GM21367 (cell line): ENCODE measurements around the gene CCT6B.
"Not testable (repeated sequence)": the region's sequence is repeated elsewhere in the genome, so short reads cannot be mapped to it uniquely, and the experiment has no call there.

Experiments
- ATAC-seq: cut with Tn5 transposase; IDR thresholded peaks from one replicate; pipeline ENCODE4 v1.9.1; 2021; ENCODE audit not compliant: unreplicated experiment

Gene CCT6B

DNA sequence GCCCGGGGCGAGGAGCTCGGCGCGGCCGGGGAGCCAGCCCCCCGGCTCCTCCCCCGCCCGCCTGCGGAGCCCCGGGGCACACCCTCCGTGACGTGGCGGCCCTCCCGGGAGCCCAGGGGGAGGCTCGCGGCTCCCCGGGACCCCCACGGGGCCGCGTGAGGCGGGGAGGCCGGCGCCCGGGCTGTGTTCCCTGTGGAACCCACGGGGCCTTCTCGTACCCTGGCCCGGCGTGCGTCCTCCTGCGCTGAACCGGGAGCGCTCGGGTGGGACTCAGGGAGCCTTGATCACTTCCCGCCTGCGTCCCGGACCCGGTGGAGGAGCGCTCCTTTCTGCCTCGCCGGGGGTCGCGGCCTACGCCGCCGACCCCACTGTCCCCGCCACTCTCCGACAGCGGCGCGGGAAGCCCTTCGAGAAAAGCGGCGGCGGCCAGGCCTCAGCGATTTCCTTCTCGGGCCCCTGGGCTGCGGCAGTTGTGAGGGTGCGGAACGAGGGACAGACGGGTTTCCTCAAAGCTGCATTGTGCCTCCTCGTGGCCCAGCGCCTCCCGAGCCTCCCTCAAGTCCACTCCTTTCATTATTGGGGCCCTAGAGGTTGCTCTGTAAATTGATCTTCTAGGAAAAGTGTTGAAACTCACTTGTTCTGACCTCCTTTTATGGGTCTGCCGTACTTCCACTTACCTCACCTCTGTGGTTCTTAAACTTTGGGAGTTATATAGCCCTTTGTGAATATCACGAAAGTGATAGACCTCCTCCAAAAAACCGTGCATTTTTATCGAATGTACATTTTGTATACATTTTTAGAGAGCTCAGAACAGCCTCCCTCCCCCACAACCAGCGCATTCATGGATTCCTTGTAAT is 19.6 kb upstream of the CCT6B start:
- ATAC-seq = peak; percentile 61

DNA sequence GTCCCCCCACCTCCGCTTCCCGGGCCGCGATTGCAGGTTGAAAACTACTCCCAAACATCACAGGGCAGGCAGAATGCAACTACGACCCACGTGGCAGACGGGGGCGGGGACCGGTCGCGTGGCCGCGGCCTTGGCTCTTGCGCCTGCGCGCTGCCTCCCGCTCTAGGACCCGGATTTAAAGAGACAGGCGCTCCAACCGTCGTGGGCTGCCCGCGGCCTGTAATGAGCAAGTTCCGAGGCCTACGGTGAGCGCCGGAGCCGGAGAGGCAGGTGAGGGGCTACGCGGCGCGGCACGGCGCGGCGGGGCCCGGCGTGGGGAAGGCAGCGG is 19.1 kb upstream of the CCT6B start, which contains the start of gene LIG3:
Gene LIG3, plus strand, starts transcription at position 160 of the 328 bp plus-strand sequence. CDS start 2,494 bp downstream, outside the sequence.
- ATAC-seq = peak; percentile 83

DNA sequence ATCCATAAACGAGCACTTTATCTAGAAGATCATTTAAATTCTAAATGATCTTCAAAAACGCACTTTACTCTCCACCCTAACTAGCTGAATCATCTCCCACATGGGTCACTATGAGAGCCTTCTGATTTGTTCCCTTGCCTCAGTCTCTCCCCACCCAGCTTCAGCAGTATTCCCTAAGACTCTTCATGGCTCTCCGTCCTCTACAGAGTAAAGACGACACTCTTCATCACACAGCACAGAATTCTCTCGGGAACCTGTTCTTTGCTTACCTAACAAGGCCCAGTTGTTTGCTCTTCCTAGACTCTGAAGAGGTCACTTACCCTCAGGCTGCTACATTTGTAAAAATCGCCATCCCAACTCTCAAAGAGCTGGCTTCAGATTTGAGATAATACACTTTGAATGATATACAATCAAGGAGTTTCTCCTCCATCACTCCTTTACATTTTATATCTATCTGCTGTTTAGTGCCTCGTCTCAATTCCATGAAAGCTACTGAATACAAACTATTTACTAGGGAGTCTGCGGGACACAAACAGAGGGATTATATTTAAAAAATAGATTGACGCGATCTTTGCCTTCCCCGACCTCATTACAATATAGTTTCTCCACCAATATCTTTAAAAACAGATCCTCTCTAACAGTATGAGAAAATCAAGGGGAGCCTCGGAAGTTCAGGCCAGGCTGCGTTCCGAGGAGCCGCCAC is 18.5 kb upstream of the CCT6B start:
- ATAC-seq = no peak

DNA sequence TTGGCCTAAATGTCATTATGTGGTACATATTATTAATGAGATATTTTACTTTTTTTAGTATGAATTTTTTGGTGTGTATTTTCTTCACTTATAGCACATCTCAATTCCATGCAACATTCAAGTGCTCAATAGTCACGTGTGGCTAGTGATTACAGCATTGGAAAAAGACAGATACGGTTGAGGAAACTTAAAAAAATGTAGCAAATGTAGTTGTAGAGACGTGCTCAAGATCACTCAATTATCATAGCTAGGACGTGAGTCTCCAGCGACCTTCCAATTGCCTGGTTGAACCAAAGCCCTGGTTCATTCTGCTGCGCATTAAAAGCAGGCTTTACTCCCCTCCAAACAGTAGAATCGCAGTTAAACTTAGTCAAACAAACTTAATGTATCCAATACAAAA is 17.9 kb upstream of the CCT6B start:
- no peak for ATAC-seq

DNA sequence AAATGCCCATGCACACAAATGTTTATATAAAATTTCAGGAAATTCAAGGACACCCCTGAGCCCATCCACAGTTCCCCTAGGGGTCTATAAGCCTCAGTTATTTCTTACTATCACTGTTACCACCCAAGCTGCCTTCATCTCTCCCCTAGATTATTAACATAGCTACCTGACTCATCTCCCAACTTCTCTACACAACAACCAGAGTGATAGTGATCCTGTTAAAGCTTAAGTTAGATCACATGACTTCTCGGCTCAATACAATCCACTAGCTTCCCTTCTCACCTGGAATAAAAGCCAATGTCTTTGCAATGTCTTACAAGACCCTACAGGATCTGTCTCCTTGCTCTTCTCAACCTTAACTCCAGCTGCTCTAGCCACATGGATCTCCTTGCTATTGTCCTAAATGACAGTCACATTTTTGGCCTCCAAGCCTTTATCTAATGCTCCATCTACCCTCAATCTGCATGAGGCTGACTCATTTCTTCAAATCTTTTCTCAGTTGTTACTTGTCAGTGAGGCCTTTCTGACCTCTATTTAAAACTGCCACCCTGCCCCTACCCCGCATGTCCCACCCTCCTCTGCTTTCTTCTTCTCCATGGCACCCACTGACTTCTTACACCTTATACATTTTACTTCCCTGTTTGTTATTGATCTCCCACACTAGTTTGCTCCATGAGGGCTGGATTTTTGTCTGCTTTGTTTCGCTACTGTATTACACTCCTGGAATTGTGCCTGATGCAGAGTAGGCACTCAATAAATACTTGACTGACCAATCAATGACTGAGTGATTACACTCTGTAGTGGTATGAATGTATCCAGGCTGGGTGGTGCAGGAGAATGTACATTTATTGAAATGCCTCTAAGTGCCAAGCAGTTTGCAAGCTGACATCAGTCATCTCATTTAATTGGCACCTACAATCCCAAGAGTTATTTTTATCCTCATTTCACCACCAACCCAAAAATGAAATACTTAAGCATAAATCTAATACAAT is 13.8 kb upstream of the CCT6B start:
- ATAC-seq = no peak

DNA sequence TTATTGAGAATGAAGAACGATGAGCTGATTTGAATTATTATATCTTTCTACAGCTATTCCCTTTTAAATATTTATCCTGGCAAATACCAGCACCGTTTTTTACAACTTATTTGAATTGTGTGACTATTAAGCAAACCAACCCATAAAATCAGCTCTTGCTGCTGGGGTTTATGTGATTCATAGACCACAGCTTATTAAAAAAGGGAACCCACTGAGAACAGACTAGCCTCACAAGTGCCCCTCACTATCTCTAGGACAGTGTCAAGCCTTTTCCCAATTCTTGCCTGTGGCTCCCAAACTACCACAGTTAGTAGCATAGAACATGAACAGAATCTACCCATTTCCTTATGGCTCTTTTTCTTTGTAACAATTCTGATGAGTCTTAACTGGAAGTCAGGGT is 12.9 kb upstream of the CCT6B start:
- no peak for ATAC-seq

DNA sequence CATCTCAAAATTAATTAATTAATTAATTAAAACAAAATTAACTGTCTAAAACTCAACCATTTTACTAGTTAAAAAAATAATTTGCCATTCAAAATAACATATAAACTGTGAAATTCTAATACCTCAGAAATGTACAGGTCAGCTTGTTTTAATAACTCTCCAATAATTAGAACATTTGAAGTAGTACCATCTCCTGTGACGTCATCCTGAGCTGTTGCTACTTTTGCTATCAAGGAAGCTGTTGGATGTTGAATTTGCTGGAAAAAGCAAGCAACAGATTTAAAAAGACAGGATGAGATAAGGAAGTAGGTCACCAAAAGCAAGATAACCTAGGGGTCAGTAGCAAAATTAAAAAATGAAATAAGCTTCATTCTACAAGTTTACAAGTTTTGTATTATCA is 2.8 kb downstream of the CCT6B start:
- no peak for ATAC-seq

DNA sequence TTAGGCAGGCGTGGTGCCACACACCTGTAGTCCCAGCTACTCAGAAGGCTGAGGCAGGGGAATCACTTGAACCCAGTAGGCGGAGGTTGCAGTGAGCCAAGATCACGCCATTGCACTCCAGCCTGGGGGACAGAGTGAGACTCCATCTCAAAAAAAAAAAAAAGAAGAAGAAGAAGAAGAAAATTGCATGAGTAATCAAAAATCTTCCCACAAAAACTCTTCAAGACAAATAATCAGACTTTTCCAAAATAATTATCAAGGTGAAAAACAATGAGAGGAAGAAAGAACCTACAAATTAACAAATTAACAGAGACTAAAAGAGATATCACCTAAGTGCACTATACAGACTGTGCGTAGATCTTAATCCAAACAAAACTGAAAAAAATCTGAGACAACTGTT is 10.5 kb downstream of the CCT6B start:
- ATAC-seq = not testable (repeated sequence)

DNA sequence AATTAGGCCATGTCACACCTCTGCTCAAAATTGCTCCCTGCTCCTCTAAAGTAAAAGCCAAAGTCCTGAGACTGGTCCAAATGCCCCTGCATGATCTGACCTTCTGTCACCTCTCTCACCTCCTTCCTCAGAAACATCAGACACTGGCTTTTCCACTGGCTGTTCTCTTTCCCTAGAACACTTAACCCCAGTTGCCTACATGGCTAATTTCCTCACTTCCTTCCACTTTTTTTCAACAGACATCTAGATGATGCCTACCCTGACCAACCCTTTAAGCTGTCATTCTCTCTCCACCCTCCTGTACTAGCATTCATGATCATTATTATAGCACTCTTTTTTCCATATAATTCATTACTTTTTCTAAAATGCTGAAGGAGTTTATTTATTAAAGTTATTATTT is 31.0 kb downstream of the CCT6B start:
- ATAC-seq = no peak

DNA sequence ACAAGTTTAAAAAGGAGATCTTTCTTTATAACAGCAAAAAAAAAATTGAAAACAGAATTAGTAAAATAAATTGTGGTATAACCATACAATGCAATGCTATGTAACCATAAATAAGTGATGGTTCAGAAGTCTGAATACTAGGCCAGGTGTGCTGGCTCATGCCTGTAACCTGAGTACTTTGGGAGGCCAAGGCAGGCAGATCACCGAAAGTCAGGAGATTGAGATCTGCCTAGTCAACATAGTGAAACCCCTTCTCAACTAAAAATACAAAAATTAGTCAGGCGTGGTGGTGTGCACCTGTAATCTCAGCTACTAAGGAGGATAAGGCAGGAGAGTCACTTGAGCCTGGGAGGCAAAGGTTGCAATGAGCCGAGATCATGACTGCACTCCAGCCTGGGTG is 34.6 kb downstream of the CCT6B start:
- no peak for ATAC-seq

DNA sequence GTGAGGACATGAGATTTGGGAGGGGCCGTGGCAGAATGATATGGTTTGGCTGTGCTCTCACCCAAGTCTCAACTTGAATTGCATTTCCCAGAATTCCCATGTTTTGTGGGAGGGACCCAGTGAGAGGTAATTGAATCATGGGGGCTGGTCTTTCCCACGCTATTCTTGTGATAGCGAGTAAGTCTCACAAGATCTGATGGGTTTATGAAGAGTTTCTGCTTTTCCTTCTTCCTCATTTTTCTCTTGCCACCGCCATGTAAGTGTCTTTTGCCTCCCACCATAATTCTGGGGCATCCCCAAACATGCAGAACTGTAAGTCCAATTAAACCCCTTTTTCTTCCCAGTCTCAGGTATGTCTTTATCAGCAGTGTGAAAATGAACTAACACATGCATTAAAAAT is 40.6 kb downstream of the CCT6B start:
- ATAC-seq = no peak

DNA sequence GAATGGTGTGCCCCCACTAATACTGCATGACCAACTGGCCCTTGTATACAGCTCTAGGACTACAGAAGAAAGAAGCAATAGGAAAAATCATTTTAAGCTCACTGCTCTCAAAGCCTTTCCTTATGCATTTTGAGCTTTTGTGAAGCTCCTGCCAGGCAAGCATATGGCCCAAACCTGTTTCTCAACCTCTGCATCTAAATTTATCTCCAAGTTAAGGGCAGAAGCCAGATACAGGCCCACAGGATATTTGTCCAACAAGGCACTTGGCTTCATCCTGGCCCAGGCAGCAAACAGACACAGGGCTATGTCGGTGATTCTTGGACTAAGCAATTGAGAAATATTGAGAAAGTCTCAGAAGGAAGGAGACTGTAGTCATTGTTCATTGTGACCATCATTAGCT is 43.9 kb downstream of the CCT6B start:
- ATAC-seq = no peak

DNA sequence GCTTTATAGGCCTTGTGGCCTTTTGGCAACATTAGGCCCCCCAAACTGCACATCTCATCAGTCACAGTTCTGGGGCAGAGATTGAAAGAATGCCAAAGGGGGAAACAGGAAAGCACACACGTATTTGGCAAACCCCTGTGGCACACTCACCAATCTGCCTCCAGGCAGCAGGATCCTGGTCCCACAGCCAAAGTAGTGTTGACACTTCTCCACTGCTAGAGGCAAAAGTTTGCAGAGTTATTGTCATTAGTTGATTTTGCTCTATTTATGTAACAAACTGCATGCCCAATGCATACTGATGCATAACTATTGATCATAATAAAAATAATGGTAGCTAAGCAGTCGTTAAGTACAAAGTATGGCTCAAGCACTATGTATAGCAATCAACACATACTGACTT is 45.1 kb downstream of the CCT6B start:
- ATAC-seq = no peak

DNA sequence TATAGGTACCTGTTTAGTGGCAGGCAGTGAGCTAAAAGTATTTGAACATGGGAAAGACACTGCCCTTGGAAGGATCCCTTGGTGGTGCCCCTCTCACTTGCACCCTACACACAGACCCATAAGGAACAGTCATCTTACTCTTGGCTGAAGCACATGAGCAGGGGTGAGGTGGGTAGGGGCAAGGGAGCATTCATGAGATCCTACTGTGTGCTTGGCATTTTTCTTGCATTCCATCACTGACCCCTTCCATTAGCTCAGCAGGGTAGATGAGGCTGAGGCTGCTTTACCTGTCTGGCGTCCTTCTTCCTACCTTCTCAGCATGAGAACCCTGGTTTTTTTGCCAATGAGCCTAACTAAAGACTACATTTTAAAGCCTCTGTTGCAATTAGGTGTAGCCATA is 48.3 kb downstream of the CCT6B start:
- ATAC-seq = no peak

DNA sequence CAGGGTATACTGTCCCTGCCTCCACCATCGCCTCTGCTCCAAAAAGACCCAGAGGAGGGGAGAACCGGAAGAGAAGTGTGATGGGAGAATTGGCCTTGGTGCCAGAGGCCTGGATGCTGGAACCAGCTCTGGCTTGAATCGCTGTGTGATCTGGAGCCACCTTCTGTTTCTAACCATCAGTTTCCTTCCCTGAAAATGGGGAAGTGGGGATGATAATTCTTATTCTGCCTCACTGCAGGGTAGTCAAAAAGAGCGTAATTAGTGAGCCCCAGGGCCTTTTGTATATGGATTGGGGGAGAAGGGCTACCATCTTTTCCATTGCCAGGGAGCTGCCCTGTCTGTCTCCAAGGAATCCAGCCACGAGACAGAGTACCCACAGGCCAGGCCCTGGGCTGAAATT is 52.2 kb downstream of the CCT6B start:
- no peak for ATAC-seq

DNA sequence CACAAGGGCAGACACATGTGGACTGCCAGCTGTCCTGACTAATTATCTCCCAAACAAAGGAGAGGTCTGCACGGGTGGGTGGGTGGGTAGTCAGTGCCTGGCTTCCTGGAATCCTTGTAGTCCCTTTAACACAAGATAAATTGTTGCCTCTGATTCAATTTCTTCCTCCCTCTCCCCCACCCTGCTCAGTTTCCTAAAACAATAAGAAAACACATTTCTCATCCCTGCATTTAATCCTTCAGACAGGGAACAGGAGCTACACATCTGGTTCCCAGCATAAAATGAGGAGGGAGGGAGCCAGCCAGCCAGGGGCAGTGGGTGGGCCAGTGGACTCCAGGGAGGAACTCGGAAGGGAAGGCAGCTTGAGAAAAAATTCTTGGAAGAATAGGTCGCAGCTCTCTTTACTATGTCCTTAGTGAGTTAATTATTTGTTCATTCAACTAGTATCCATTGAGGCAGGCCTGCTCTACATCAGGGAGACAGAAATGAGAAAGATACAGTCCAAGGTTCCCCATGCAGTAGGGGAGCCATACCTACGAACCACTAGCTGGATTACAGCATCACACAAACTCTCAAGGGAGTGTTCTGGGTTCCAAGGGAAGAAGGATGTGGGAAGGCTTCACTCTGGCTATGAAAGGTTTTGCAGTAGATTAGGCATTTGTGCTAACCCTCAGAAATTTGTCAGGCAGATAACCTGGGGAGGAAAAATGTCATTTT is 58.3 kb downstream of the CCT6B start:
- no peak for ATAC-seq

DNA sequence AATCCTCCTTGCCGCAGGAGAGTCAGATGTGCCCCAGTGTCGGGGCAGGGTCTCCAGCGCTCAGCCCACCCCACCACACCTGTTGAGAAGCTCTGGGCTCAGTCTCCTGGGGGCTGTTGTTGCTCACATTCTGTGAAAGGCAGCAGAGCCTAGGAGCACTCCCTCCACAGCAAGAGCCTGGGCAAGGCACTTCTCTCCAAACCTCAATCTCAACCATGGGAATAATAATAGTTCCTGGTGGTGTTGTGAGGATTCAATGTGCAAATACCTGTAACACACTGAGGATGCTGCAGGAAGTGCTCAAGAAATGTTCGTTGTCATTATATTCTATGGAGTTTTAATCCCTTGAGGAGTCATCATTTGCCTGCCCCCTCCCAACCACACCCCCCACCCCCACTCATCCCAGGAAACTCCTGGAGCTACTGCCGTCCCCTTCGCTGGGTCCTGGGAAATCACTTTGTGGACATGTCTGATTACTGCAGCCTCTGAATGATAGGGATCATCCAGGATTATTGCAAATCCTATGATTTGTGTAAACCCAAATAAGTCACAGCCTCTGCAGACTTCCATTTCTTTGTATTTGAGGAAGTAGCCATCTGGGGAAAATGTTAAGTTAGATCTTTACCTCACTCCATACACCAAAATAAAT is 61.5 kb downstream of the CCT6B start:
- no peak for ATAC-seq

DNA sequence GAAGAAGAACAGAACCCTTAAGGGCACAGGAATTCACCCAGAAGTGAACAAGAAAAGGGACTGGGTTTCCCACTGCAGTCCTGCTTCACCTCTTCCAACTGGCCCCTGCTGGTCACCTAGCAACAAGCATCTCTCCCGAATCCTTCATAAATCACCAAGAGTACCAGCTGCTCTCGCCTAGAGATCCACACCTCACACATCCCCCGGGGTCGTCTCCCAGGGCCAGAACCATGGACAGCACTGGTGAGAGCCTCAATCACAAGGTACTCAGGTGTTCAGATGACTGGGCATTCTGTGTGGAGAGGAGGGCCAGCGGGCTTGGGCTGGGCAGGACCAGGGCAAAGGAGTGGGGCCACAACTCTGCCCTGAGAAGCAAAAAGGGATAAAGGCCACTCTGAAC is 65.9 kb downstream of the CCT6B start:
- ATAC-seq = no peak

DNA sequence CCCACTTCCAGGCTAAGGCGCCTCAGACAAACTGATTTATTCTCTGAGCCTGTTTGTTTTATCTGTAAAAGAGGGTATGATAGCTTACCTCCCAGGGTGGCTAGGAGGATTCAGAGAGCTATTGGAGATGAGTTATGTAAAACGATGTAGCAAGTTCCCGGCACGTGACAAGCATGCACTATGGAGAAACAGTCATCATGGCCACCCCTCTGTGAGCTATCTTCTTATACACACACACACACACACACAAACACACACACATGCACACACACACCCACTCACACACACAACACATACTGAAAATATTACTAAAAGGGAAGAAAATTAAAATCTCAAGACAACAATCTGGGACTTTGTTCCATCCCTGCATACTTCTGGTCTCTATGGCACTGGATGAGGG is 66.3 kb downstream of the CCT6B start:
- no peak for ATAC-seq
